GM20431 (cell line): Measurements from ENCODE around the gene KRT86.
"Not testable (repeated sequence)": the region's sequence is repeated elsewhere in the genome, so short reads cannot be mapped to it uniquely, and the experiment has no call there.

Experiments
- in situ Hi-C: fragments of 300-500 bp; cut with MseI, MboI; formaldehyde crosslinking; loops from one replicate; pipeline ENCODE4 v1.15.0; 2020; ENCODE audit warnings: low sequenced_read_pairs; ENCODE audit not compliant: unreplicated experiment

KRT86 gene

DNA sequence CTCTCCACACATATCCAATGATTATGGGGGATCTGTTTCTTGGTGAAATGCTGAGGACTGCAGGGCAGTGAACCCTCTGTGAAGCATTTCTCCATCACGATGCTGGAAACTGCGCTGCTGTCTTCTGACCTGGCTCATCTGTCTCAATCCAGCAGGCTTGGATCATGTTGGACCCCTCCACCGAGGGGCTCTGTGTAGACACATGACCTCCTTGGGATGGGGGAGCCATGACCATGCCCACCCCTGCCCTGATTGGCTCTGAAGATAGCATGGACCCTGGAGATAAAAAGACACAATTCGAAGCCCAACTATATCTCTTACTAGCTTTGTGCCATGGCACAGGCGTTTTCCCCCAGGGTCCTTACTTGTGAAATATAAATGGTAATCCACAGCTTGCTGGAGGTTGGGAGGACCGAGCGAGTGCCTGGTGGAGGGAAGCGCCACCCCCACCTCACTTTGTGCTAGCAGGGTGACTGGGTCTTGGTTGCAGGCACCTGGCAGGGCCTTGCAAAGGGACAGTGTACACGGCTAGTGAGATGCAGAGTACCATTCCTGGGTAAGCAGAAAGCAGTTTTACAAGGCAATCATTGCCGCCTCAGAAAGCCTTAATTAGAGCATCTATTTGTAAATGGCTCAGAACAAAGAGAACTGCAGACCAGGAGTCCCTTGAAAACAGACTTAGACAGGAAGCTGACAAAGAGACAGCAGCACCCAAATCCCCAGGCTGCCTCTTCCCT lies 49.1 kb downstream of the KRT86 start:
- in situ Hi-C loops, result loop anchor here (10.0 kb wide), 1 partner anchor 169 kb away; no protein-coding TSS in a partner anchor

DNA sequence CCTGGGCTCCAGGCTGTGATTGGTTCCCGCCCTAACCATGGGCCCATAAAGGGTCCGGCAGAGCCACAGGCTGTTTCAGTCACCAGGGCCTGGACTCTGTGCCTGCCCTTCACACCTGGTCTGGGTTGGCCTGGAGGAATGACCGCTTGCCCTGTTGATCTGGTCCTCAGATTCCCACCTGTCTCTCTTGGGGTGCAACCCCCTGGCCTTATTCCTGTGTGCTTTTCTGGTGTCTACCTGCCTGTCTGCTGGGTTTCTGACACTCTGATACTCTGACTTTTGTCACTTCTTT lies 49.7 kb downstream of the KRT86 start:
- in situ Hi-C loops, result loop anchor here (10.0 kb wide), 1 partner anchor 169 kb away; no protein-coding TSS in a partner anchor

DNA sequence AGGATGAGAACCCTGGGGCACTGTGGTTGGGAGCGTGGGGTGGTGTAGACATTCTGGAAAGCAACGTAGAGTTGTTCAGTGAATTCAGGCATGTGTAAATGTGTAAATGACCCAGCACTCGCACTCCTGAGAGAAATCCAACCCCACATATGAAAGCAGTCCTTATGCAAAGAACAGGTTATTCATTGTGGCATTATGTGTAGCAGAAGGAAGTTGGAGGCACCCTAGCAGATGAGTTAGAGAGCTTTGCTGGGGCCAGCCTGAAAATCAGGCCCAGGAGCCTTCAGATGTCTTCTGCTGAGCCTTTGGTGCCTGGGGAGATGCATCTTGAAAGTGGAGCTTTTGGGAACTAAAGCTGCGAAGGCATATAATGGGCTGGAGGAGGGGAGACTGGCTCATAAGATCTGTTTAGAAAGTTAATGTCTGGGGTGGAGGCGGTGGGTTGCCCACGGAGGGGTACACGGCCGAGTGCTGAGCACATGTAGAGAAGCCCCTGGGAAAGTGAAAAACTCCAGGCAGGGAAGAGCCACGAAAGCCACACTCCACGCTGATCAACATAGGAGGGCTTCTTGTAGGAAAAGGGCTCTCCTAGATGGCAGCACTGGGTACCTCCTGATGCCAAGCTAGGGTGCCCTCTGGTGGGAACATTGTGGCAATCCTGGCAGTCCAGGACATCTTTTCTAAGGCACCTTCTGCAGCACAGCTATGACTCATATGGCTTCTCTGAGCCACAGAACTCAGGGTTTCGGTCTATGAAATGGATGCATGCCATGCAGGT lies 52.8 kb downstream of the KRT86 start:
- in situ Hi-C loops, result loop anchor here (10.0 kb wide), 1 partner anchor 172 kb away; no protein-coding TSS in a partner anchor

DNA sequence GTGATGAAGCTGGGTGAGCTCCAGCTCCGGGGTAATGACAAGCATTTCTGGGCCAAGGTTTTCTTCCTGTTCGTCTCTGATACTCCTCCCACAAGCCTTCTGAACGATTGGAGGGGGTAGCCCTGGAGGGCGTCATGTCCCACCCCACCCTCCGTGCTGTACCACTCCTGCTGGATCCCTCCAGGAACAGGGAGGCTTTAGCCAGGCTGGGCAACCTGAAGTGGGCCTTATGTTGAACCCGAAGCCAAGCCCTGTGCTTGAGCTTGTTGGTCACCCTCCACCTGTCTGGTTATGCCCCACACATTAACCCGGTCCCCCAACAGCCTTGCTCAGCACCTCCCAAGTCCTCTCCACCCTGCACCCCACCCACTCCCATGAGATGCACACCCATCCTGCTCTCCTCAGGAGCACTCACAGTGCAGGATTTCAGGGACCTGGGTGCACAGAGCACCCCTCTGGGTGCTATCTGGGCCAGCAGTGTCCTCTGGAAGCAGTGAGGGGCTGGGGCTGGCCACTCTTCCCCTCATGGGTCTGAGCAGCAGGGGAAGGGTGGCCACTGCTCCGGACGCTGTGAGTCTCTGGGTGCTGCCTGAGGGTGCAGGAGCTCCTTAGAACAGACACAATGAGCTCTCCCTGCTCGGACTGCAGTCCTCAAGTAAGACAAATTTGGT lies 53.5 kb downstream of the KRT86 start:
- in situ Hi-C loops, result loop anchor here (10.0 kb wide), 1 partner anchor 173 kb away; no protein-coding TSS in a partner anchor

DNA sequence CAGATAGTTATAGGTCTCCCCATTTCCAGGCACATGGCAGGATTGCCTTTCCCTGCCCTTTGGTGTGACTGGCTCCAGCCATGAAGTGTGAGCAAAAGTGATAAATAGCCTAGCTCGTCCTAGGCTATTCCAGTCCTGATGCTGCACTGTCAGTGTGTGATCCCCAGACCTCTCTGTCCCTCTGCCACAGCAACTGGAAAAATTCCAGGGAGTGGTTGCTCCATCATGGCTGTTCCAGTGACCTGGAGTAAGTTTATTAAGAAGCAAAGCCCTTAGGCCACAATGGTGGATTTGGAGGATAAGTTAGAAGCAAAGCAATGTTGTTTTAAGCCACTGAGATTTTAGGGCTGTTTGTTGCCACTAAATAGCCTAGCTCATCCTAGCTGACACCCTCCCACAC lies 56.6 kb downstream of the KRT86 start:
- in situ Hi-C loops, result no loop called here

DNA sequence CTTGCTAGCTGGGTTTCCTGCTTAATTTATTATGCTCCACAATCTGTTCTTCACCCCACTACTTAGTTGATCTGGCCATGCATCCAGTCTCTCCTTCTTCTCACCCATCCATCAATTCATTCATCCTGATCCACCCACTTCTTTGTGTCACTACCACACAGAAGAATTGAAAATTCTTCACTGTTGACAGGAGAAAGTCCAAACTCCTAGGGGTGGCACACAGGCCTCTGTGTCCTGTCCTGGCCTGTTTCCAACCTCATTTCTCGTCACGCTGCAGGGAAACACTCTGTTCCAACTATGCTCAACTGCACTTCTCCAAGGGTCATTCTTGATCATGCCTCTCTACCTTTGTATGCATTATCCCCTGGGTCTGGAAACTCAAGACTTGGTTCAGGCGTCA lies 57.4 kb downstream of the KRT86 start:
- in situ Hi-C loops, result no loop called here

DNA sequence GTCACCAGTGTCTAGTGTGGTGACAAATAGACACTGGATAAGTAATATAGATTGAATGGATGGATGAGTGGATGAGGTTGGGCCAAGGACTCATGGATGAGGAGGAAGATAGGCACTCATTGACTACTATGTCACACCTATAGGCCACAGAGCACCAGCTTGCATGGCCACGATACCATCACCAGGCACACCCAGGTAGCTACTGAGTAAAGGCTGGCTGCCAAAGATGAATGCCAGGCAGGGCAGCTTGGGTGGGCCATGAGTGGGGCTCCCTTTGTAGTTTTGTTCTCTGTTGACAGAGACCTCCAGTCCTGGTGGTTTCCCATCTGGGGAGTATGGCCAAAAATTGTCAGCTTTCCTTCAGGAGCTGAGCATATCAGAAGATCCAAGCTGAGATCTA lies 57.9 kb downstream of the KRT86 start:
- in situ Hi-C loops, result no loop called here

DNA sequence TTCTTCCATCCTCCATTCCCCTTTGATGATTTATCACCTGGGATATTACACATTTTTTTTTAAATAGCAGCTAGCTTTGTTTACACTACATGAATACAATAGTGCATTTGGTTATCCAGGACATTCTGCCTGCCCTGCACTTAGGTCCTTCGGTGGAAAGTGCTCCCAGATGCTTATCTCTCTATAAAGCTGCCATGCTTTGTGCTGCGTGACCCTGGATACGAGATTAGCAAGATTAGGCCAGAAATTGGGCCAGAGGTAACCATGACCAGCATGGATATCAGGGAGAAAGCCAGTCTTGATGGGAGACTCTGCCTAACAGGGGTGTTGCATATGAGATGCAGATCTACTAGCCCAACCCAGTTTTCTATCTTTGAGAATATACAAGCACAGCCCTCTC lies 58.9 kb downstream of the KRT86 start:
- in situ Hi-C loops, result no loop called here

DNA sequence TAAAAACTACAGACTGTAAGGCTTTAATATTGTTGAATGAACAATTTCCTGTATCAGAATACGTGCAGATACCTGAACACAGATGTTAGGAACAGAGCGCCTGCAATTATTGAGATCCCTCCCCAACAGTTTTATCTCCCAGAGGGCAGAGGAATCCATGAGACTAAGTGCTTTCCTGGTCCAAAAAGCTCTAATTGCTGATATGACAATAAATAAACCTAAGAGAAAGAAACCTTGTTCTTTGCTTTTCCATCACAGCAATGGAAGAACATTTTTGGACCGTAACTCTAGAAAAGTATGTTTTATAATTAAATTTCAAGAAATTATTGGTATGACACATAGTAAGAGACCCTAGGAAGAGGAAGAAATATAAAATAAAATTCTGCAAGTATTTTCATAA lies 59.7 kb downstream of the KRT86 start:
- in situ Hi-C loops, result no loop called here

DNA sequence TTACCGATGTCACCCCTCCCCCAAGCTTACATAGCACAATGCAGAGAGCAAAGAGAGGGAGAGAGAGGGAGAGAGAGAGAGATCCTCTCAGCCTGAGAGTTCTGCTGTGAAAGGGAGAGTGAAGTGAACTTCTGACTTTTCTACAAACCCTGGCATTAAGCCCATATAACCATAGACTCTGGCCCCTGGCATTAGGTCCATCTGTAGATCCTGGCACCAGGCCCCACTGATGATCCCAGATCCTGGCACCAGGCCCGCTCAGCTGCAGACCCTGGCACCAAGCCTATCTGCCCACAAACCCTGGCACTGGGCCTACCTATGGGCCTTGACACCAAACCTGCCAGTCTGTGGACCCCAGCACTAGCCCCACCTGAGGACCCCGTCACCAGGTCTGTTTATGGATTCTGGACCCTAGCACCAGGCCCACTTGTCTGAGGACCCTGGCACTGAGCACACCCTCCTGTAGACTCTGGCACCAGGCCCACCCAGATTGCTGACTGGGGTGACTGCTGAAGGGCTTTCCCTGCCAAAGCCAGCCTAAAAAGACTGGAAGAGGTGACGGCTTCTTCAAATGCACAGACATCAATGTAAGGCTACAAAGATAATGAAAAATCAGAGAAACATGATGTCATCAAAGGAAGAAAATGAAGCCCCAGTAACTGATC lies 61.3 kb downstream of the KRT86 start:
- in situ Hi-C loops, result no loop called here

DNA sequence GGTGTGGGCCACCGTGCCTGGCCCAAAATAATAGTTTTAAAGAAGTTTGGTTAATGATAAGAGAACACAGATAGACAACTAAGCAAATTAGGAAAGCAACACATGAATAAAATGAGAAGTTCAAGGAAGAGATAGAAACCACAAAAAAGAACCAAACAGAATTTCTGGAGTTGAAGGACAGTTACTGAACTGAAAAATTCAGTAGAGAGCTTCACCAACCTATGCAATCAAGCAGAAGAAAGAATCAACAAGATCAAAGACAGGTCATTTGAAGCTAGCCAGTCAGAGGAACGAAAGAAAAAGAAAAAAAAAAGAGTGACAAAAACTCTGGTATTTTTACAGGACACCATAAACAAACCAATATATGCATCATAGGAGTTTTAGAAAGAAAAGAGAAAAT lies 62.2 kb downstream of the KRT86 start:
- in situ Hi-C loops, result no loop called here

DNA sequence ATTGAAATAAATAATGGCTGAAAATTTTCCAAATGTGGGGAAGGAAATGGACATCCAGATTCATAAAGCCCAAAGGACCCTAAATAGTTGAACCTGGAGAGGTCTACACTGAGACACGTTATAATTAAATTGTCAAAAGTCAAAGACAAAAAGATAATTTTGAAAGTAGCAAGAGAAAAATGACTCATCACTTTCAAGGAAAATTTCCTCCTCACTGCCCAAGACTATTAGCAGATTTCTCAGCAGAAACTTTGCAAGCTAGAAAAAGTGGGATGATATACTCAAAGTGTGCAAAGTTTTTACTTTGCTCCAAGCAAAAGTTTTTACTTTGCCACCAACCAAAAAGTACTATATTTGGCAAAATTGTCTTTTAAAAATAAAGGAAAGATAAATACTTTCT lies 62.6 kb downstream of the KRT86 start:
- in situ Hi-C loops, result no loop called here

DNA sequence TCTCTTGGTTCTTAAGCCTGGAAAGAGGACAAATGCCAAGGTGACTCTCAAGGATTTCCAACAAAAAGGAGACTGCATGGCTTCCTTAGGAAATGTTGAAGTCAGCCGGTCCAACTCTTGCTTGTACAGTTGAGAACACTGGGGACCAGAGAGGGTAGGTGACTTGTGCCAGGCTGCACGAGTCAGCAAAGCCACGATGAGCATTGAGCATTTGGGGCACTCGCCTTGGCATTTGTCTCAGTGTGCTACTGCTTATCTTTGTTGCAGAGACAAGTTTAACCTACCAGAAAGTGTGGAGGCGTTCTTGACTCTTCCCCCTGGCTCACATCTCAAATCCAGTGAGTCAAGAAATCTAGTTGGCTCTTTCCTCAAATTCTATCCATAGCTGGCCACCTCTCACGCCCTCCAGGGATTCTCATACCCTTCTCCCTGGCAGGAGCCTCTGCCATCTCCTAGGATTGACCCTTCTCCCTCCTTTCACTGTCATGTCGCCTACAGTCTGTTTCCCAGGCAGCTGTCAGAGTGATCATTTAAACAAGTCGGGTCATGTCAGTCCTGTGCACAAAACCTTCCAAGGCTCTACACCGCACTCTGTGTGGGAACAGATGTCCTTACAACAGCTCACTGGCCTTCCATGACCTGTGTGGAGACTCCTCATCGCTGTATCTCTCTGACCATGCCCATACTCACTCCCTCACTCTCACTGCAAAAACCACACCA lies 64.0 kb downstream of the KRT86 start:
- in situ Hi-C loops, result no loop called here

DNA sequence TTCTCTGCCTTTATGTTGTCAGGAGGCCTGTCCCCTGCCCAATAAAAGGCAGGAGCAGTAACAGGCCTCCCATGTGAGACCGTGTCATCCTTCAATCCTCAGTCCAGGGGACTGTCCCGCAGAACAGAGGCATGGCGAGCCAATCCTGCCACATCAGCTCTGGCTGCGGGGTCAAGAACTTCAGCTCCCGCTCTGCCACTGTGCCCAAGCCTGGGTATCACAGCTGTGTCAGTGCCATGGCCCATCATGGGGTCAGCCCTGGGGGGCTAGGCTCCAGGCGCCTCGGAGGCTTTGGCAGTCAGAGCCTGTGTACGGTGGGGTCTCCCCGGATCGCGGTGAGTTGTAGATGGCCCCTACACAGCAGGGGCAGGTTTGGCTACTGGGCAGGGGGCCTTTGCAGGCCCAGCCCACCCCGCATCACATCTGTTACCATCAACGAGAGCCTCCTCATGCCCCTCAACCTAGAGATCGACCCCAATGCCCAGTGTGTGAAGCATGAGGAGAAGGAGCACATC lies 66.7 kb downstream of the KRT86 start:
- in situ Hi-C loops, result no loop called here

DNA sequence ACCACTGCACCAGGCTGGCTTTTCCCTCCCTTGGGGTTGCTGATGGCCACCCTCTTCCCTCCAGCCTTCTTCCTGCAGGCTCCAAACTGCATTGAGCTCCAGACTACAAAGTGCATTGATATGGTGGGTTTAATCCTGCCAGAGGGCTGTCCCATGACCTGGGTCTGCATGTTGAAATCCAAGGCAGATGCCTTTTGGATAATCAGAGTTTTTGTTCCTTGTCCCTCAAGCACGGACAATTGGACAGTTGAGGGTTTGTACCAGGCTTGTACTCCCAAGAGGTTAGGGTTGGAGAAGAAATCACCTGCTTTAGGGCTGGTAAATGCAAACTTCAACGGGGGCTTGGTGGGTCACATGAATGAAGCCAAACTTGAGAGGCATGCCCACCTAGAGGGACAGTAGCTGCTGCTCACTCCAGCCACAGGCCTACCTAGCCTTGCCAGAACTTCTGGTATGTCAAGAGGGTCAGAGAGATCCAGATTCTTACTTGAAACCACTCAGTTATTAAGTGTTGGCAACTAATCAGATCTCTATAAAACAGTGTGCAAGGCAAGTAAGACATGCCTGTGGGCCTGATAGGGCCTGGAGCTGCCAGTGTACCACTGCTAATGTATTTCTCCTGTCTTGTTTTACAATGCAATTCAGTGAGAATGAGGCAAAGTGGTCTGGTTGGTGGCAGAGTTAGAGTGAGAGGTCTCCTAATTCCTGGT lies 68.5 kb downstream of the KRT86 start:
- in situ Hi-C loops, result no loop called here

DNA sequence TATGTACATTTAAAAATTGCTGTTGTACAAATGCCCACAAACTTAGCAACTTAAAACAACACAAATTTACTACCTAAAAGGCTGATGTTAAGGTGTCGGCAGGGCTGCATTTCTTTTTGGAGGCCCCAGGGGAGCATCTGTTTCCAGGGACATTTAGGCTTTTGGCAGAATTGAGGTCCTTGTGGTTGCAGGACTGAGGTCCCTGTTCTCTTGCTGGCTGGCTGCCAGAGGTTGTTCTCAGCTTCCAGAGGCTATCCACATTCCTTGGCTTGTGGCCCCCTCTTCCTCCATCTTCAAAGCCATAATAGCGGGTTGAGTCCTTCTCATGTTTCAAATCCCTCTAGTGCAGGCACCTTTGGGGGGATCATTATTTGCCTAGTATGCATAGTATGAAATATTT lies 69.1 kb downstream of the KRT86 start:
- in situ Hi-C loops, result no loop called here

DNA sequence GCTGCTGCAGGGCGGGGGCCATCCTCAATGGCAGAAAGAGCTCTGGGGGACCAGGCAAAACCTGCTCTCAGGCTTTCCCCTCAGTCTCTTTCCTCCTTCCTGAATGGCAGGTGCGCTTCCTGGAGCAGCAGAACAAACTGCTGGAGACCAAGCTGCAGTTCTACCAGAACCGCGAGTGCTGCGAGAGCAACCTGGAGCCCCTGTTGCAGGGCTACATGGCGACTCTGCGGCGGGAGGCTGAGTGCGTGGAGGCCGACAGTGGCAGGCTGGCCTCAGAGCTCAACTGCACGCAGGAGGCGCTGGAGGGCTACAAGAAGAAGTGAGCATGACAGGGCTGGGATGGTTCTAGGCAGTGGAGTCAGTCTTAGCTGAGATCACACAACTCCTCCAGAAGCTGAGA lies 69.7 kb downstream of the KRT86 start:
- in situ Hi-C loops, result no loop called here

DNA sequence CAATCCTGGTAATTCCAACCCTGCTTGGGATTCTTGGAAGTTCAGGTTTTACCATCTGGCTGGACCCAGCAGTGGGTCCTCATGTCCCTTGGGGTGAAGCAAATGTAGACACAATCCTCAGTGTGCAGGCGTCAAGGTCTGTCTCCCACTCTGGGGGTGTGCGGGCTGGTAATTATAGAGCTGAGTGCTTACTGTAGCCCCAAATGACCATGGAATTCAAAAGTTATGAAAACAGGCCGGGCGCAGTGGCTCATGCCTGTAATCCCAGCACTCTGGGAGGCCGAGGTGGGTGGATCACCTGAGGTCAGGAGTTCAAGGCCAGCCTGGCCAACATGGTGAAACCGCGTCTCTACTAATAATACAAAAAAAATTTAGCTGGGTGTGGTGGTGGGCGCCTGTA lies 70.6 kb downstream of the KRT86 start:
- in situ Hi-C loops, result not testable (repeated sequence)

DNA sequence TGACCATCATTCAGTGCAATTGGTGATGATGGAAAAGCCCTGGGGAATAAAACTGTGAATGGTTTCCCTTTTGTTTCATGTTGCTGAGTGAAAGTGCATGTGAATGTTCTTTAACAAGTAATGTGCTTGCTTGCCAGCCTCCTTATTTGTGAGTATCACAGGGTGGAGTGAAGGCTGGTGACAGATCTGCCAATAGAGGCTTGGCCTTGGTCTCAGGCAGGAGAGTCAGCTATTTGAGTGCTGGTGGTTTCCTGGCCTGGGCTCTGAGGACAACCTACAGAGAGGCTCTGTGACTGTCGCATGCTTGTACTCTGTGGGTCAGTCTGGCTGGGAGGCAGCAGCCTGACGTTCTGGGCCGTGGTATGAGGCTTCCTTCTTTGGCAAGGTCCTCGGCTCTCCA lies 72.1 kb downstream of the KRT86 start:
- in situ Hi-C loops, result no loop called here
